MM.1S (cell line): Measurements from ENCODE around the gene TPX2.

Experiments
- EZH2 ChIP-seq: fragments of 300-600 bp; sonication (generic); optimal IDR thresholded peaks from 2 replicates; pipeline ENCODE3; 2017; ENCODE audit warnings: low read depth, mild to moderate bottlenecking, antibody characterized with exemption, low read length, mixed read lengths
- TF ChIP-seq, protein P1 (sequence below): fragments of 300-600 bp; sonication (generic); IDR thresholded peaks from 2 replicates; pipeline ENCODE4 v1.5.1; 2016; ENCODE audit warnings: antibody characterized with exemption, low read length, mixed read lengths

DNA sequence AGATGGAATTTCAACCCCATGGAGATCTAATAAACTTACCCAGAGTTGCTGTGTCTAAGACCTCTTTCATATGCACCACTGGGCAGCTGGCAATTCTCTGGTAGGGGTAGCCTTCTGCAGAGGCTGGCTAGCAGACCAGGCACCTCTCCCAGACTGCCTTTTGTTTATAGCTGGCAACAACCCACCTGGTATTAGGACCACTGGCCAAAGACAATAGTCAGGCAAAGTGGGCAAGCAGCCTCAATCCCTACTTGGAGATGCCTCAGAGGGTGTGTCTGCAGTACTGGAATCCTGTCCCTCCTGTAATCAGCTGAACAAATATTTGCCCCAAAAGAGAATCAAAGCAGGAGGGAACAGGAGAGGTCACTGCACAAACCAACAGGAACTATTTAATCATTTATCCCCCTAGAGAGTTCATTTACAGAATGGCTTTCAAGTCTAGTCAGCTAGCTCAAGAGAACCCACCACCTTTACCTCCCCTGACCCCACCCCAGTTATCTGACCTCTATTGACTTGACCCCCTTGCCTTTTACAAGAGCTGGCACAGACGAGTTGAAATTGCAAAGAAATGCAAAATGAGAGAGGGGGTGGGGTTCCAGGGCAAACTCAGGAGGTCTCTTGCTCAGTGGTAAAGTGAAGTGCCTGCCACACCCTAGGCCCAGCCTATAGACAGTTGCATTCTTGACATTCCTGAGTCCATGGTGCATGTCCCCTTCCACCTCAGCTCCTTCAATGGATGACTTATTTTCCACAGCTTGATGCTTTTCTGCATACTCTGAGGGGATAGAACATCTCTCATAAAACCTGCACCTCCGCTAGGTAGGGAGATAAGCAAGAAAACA lies 19.2 kb upstream of the TPX2 start:
- TF ChIP-seq, protein P1, sequence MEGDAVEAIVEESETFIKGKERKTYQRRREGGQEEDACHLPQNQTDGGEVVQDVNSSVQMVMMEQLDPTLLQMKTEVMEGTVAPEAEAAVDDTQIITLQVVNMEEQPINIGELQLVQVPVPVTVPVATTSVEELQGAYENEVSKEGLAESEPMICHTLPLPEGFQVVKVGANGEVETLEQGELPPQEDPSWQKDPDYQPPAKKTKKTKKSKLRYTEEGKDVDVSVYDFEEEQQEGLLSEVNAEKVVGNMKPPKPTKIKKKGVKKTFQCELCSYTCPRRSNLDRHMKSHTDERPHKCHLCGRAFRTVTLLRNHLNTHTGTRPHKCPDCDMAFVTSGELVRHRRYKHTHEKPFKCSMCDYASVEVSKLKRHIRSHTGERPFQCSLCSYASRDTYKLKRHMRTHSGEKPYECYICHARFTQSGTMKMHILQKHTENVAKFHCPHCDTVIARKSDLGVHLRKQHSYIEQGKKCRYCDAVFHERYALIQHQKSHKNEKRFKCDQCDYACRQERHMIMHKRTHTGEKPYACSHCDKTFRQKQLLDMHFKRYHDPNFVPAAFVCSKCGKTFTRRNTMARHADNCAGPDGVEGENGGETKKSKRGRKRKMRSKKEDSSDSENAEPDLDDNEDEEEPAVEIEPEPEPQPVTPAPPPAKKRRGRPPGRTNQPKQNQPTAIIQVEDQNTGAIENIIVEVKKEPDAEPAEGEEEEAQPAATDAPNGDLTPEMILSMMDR = no peak
- no peak for TF ChIP-seq EZH2
